K562 (cell line): Measurements from ENCODE around the gene EMD. TPM values are rescaled to one million over a fixed set of nuclear protein-coding genes. Genes with fewer than 3 reads are reported as not detected.

Experiments used
- ATAC-seq: fragments of 200-7000 bp; cut with Tn5 transposase; 3 replicates; pipeline ENCODE4 v1.9.1; 2020; ENCODE audit warnings: moderate library complexity
- BruUV-seq: library from RNA; stranded (reverse); fragments of 400-500 nt; replicated peaks from 2 replicates; lab custom pipeline; 2021; lab: Mats Ljungman, UMichigan
- CTCF ChIA-PET: fragments of 300-600 bp; formaldehyde crosslinking; extraction: SDS; loops from one replicate; lab custom pipeline; 2021; ENCODE audit warnings: low intra/inter-chr PET ratio; lab: Yijun Ruan, JAX
- POLR2A ChIA-PET: fragments of 300-600, 350-650 bp; sonication (Branson Sonifier 250); formaldehyde crosslinking; extraction: SDS; loops from one replicate; lab custom pipeline; 2021; ENCODE audit warnings: antibody characterized with exemption, inconsistent platforms; lab: Yijun Ruan, JAX
- DNase-seq, 4 experiments: peaks; one replicate each; pipeline versions ENCODE4 v3.0.0 to v3.0.0-alpha.2; 2011 to 2018; ENCODE audit warnings: low spot score in 3 of 4, mixed read lengths in 3 of 4; ENCODE audit errors: extremely low read depth in 1 of 4
- FAIRE-seq: peaks from 2 replicates; lab custom pipeline; 2011; peaks lifted over from hg19 to GRCh38; lab: Jason Lieb, UNC
- H2AFZ ChIP-seq: 2 replicates; pipeline ENCODE4 v1.6.0; 2011; ENCODE audit warnings: low read depth, low read length, control low read depth, inconsistent platforms
- H3K27ac ChIP-seq: fragments of 200-600 bp; 3 replicates; pipeline ENCODE4 v1.8.0; 2011; ENCODE audit warnings: low read depth, mild to moderate bottlenecking, control low read depth, inconsistent platforms, low read length, moderate library complexity, mixed read lengths; ENCODE audit errors: extremely low read depth
- H3K27me3 ChIP-seq, 2 experiments: fragments of 300-600 bp in 1 of 2; 2 replicates in 1 of 2; 3 replicates in 1 of 2; pipeline versions ENCODE4 v1.6.0 to v1.8.0; 2011; ENCODE audit warnings: inconsistent platforms in 2 of 2, low read length in 2 of 2, mild to moderate bottlenecking in 1 of 2, mixed read lengths in 1 of 2, moderate library complexity in 1 of 2; ENCODE audit not compliant: control insufficient read depth in 2 of 2, insufficient read depth in 2 of 2
- H3K36me3 ChIP-seq: fragments of 300-600 bp; 3 replicates; pipeline ENCODE4 v1.8.0; 2011; ENCODE audit warnings: mild to moderate bottlenecking, low read length, inconsistent platforms; ENCODE audit not compliant: control insufficient read depth, insufficient read depth
- H3K4me1 ChIP-seq, 2 experiments: fragments of 200-600 bp in 1 of 2; replicated peaks in 1 of 2; 2 replicates in 1 of 2; 3 replicates in 1 of 2; pipeline versions ENCODE4 v1.5.1 to v1.8.0; 2011; ENCODE audit warnings: inconsistent platforms in 2 of 2, low read length in 2 of 2, mild to moderate bottlenecking in 1 of 2, mixed read lengths in 1 of 2, moderate library complexity in 1 of 2; ENCODE audit not compliant: control insufficient read depth in 2 of 2, insufficient read depth in 2 of 2
- H3K4me2 ChIP-seq: 2 replicates; pipeline ENCODE4 v1.6.1; 2011; ENCODE audit warnings: low read length, control low read depth, inconsistent platforms, mixed read lengths; ENCODE audit not compliant: insufficient read depth
- H3K4me3 ChIP-seq: fragments of 200-600 bp; sonication (generic), shearing (Covaris generic); 2 replicates; pipeline ENCODE4 v1.5.1; 2016; ENCODE audit warnings: control low read depth, inconsistent platforms
- H3K79me2 ChIP-seq: fragments of 200-600 bp; 3 replicates; pipeline ENCODE4 v1.8.0; 2011; ENCODE audit warnings: low read length, inconsistent platforms; ENCODE audit not compliant: control insufficient read depth, insufficient read depth
- H3K9ac ChIP-seq, 2 experiments: 2 replicates each; pipeline versions ENCODE4 v1.6.0 to v1.6.1; 2011; ENCODE audit warnings: low read depth in 2 of 2, low read length in 2 of 2, control low read depth in 1 of 2, inconsistent platforms in 1 of 2, mild to moderate bottlenecking in 1 of 2, mixed read lengths in 1 of 2; ENCODE audit not compliant: insufficient read depth in 1 of 2
- H3K9me1 ChIP-seq: one replicate; pipeline ENCODE4 v1.6.0; 2011; ENCODE audit warnings: inconsistent platforms, mild to moderate bottlenecking, low read length, moderate library complexity; ENCODE audit not compliant: control insufficient read depth, insufficient read depth
- H3K9me3 ChIP-seq: replicated peaks from 2 replicates; pipeline ENCODE4 v1.5.1; 2011; ENCODE audit warnings: low read depth, low read length, inconsistent platforms; ENCODE audit not compliant: control insufficient read depth, insufficient read depth
- H4K20me1 ChIP-seq: replicated peaks from 2 replicates; pipeline ENCODE4 v1.6.1; 2011; ENCODE audit warnings: low read length, inconsistent platforms, mixed read lengths; ENCODE audit not compliant: control insufficient read depth, insufficient read depth
- GABPB1 ChIP-seq: sonication (generic); formaldehyde crosslinking; IDR thresholded peaks from 2 replicates; pipeline ENCODE4 v1.8.0; 2022; ENCODE audit warnings: mild to moderate bottlenecking, missing genetic modification reagents
- HMGN3 ChIP-seq: IDR thresholded peaks from 2 replicates; pipeline ENCODE4 v1.6.1; 2011; ENCODE audit warnings: borderline replicate concordance, low read depth, mild to moderate bottlenecking, mixed read lengths, low read length; ENCODE audit not compliant: insufficient read length; ENCODE audit errors: extremely low read depth
- ILF3 ChIP-seq: fragments of 450-650 bp; IDR thresholded peaks from 2 replicates; pipeline ENCODE4 v1.6.1; 2018; ENCODE audit warnings: antibody characterized with exemption, mild to moderate bottlenecking, moderate library complexity, borderline replicate concordance
- IRF2 ChIP-seq: sonication (generic); formaldehyde crosslinking; IDR thresholded peaks from 2 replicates; pipeline ENCODE4 v1.8.1; 2022; ENCODE audit warnings: mild to moderate bottlenecking, missing genetic modification reagents
- MCM3 ChIP-seq: fragments of 450-650 bp; IDR thresholded peaks from 2 replicates; pipeline ENCODE4 v1.6.1; 2016
- NR3C1 ChIP-seq: sonication (generic); formaldehyde crosslinking; IDR thresholded peaks from 2 replicates; pipeline ENCODE4 v1.8.1; 2022; ENCODE audit warnings: missing genetic modification reagents
- PRDM10 ChIP-seq: fragments of 450-650 bp; IDR thresholded peaks from 2 replicates; pipeline ENCODE4 v1.6.1; 2018; ENCODE audit not compliant: partially characterized antibody
- RERE ChIP-seq: sonication (generic); formaldehyde crosslinking; IDR thresholded peaks from 2 replicates; pipeline ENCODE4 v1.8.0; 2023; ENCODE audit warnings: missing genetic modification reagents, mild to moderate bottlenecking, borderline replicate concordance
- SRSF9 ChIP-seq: fragments of 200-400 bp; formaldehyde crosslinking; IDR thresholded peaks from 2 replicates; pipeline ENCODE4 v1.6.1; 2017; ENCODE audit warnings: low read depth, low read length, borderline replicate concordance
- TCF7L2 ChIP-seq: fragments of 150-350 bp; IDR thresholded peaks from 2 replicates; pipeline ENCODE4 v1.6.1; 2016; ENCODE audit warnings: low read depth, mild to moderate bottlenecking, low read length, moderate library complexity
- ZNF668 ChIP-seq: fragments of 250-450 bp; sonication (Bioruptor Pico); IDR thresholded peaks from 2 replicates; pipeline ENCODE4 v1.8.0; 2022; ENCODE audit warnings: mild to moderate bottlenecking, inconsistent platforms
- WGBS: fragments of 100-300 bp; shearing (Covaris generic); methylation state at CpG from one replicate; pipeline ENCODE4 v1.1.6; 2016; ENCODE audit warnings: low coverage, mixed read lengths; ENCODE audit not compliant: insufficient coverage; ENCODE audit errors: missing lambda C conversion rate; 5-methylcytosine and 5-hydroxymethylcytosine counted together
- in situ Hi-C: fragments of 300-500 bp; cut with MboI; formaldehyde crosslinking; loops from 4 replicates; pipeline ENCODE4 v1.15.0; 2018; ENCODE audit warnings: inconsistent platforms, mixed read lengths
- intact Hi-C: fragments of 100-400 bp; cut with micrococcal nuclease; formaldehyde crosslinking; loops from 2 replicates; pipeline ENCODE4 v1.14.2; 2022
- polyA plus RNA-seq, 8 experiments: library from polyadenylated mRNA; depleted of rRNA in 4 of 8; stranded (reverse) in 5 of 8; unstranded in 3 of 8; fragments of >200 nt; fragmentation: Nextera tagmentation in 2 of 8; fragmentation: Illumina TruSeq in 1 of 8; extraction: Ambion mirVana in 2 of 8; extraction: Trizol in 1 of 8; gene quantifications; 2 replicates each; pipeline versions ENCODE4 v1.2.1 to v1.2.3, GENCODE V29; 2011 to 2014; ENCODE audit warnings: inconsistent platforms in 1 of 8, missing spikeins in 1 of 8
- total RNA-seq, 7 experiments: library from RNA; depleted of rRNA in 6 of 7; stranded (reverse); fragments of >200 nt in 6 of 7; fragmentation: Illumina TruSeq in 2 of 7; extraction: Trizol in 2 of 7; gene quantifications; 2 replicates each; pipeline versions ENCODE4 v1.2.1 to v1.2.3, GENCODE V29; 2011 to 2021; ENCODE audit warnings: low replicate concordance in 1 of 7

The EMD gene
- total and polyA plus RNA-seq, 9 of the 15 experiments (the other 6 are each of a cell fraction or from before 2014, with no cell fraction given): 2.3 to 206 (median 61.9) TPM

GRCh38 chrX:154428176-154429171, 49.4 kb downstream of the EMD start, which contains the start of gene ATP6AP1:
TSS of gene ATP6AP1 (plus strand) at chrX:154428677. CDS start at chrX:154428693, 16 bp downstream.
- Histone ChIP-seq H3K27ac (peak within 1 kb of the TSS; percentile 66), H4K20me1 (no peaks in the 10 kb centered on the region), H3K79me2 (peaks cover 35% of the 10 kb centered on the region), H3K27me3 (no peaks in the 10 kb centered on the region), H3K4me3 (peak within 1 kb of the TSS; percentile 79), H3K4me1 (peaks cover 27 to 51% of the 10 kb centered on the region in 2 experiments; a peak in 4 of 5 replicates), H3K4me2 (peak within 1 kb of the TSS; percentile 90), H3K36me3 (peaks cover 31% of the 10 kb centered on the region; the same call in 2 of the 3 replicates), H3K9me3 (no peaks in the 10 kb centered on the region), H3K9me1 (no peaks in the 10 kb centered on the region), H3K9ac (peak within 1 kb of the TSS; percentile 69 to 95), H2AFZ (peak within 1 kb of the TSS; percentile 71)
- in situ Hi-C loops (no loop called here), intact Hi-C loops (loop anchor here (5.0 kb wide), 2 partner anchors 49 to 99 kb away; partner anchors contain the start of gene LAGE3)
- DNase-seq: peak; percentile 85 to 95 (median 93)
- 5% methylated on average over 58 of the region's 87 CpGs for WGBS
- POLR2A ChIA-PET: interaction anchor here (0.6 to 2.1 kb wide), 6 partner anchors 13 to 458 kb away, joined by 3 to 26 read pairs (median 4); partner anchors contain the start of gene RPL10
- CTCF ChIA-PET: no interaction called here
- ATAC-seq: peak; percentile 97
- peak; percentile 89 for FAIRE-seq
- no TSS peak for BruUV-seq
- no peak for TF ChIP-seq TCF7L2
- TF ChIP-seq IRF2 (CRISPR knock-in tag): no peak
- peak; percentile 63 for TF ChIP-seq GABPB1 (CRISPR knock-in tag)
- no peak for TF ChIP-seq ILF3
- TF ChIP-seq HMGN3: no peak
- TF ChIP-seq NR3C1 (CRISPR knock-in tag): no peak
- no peak for TF ChIP-seq SRSF9
- TF ChIP-seq ZNF668 (CRISPR knock-in tag): no peak
- TF ChIP-seq PRDM10: peak; percentile 22
- TF ChIP-seq MCM3: no peak
- TF ChIP-seq RERE (CRISPR knock-in tag): no peak
